SKM-1 (cell line): ENCODE measurements around the gene ATP5F1E.
"Not testable (repeated sequence)": the region's sequence is repeated elsewhere in the genome, so short reads cannot be mapped to it uniquely, and the experiment has no call there.

Experiments
- DNase-seq: peaks from one replicate; lab custom pipeline; 2025; ENCODE audit not compliant: unreplicated experiment; lab: John Stamatoyannopoulos, UW

ATP5F1E gene

GRCh38 chr20:59043698-59044097, 11.6 kb upstream of the ATP5F1E start:
- DNase-seq = no peak

GRCh38 chr20:59042796-59043631, 10.9 kb upstream of the ATP5F1E start:
- DNase-seq = peak; percentile 81

GRCh38 chr20:59042151-59042795, 10.1 kb upstream of the ATP5F1E start, which contains the start of gene PRELID3B:
TSS of gene PRELID3B (minus strand) at chr20:59042786. CDS start at chr20:59042730, 56 bp downstream.
- DNase-seq = no peak

- DNase-seq = not testable (repeated sequence)
These were observed 9.4 kb upstream of the ATP5F1E start for GRCh38 chr20:59041487-59041886.

GRCh38 chr20:59040667-59041066, 8.5 kb upstream of the ATP5F1E start:
- DNase-seq = no peak

- DNase-seq = no peak
These were observed 7.1 kb upstream of the ATP5F1E start for GRCh38 chr20:59039233-59039632.

GRCh38 chr20:59037386-59037785, 5.3 kb upstream of the ATP5F1E start:
- no peak for DNase-seq

- no peak for DNase-seq
These were observed 3.2 kb upstream of the ATP5F1E start for GRCh38 chr20:59035381-59035780.

- DNase-seq = no peak
These were observed 1.6 kb upstream of the ATP5F1E start for GRCh38 chr20:59033616-59034165.

- DNase-seq = no peak
These were observed 958 bp upstream of the ATP5F1E start for GRCh38 chr20:59033093-59033492.

- DNase-seq = no peak
These were observed 551 bp upstream of the ATP5F1E start for GRCh38 chr20:59032713-59033059.

- DNase-seq = no peak
These were observed 542 bp downstream of the ATP5F1E start for GRCh38 chr20:59031564-59032022.

GRCh38 chr20:59030911-59031563, 1.1 kb downstream of the ATP5F1E start:
- no peak for DNase-seq

- no peak for DNase-seq
These were observed 3.3 kb downstream of the ATP5F1E start for GRCh38 chr20:59028812-59029211.

- no peak for DNase-seq
These were observed 4.3 kb downstream of the ATP5F1E start for GRCh38 chr20:59027741-59028320.

GRCh38 chr20:59026904-59027740, 5.0 kb downstream of the ATP5F1E start:
- DNase-seq = no peak

GRCh38 chr20:59025511-59025910, 6.6 kb downstream of the ATP5F1E start:
- no peak for DNase-seq

- no peak for DNase-seq
These were observed 7.0 kb downstream of the ATP5F1E start for GRCh38 chr20:59025086-59025485.

GRCh38 chr20:59024111-59024530, 8.0 kb downstream of the ATP5F1E start:
- DNase-seq = no peak

- DNase-seq = no peak
These were observed 8.5 kb downstream of the ATP5F1E start for GRCh38 chr20:59023616-59024015.
